Spleen (tissue), 11 donors: ENCODE measurements around the gene SYT14. TPM values are rescaled to one million over a fixed set of nuclear protein-coding genes. Genes with fewer than 3 reads are reported as not detected.

Experiments
- DNase-seq: peaks from one replicate; pipeline ENCODE4 v3.0.0-alpha.2; 2020
- H3K27ac ChIP-seq, 8 donors: fragments of 200-600 bp; sonication (generic) in 7 of 8; 1 replicate in 4 of 8; 2 replicates in 4 of 8; pipeline versions ENCODE4 v1.5.0 to v1.8.0; 2016 to 2021; ENCODE audit warnings: inconsistent platforms in 4 of 8, mild to moderate bottlenecking in 4 of 8, moderate library complexity in 1 of 8
- H3K27me3 ChIP-seq, 7 donors: fragments of 200-600 bp; sonication (generic) in 6 of 7; replicated peaks in 1 of 7; 1 replicate in 4 of 7; 2 replicates in 3 of 7; pipeline versions ENCODE4 v1.5.0 to v1.8.0; 2016 to 2021; ENCODE audit warnings: inconsistent platforms in 3 of 7, mild to moderate bottlenecking in 1 of 7
- H3K36me3 ChIP-seq, 6 donors: fragments of 200-600 bp; sonication (generic) in 5 of 6; 1 replicate in 4 of 6; 2 replicates in 2 of 6; pipeline versions ENCODE4 v1.5.0 to v1.8.0; 2016 to 2021; ENCODE audit warnings: inconsistent platforms in 2 of 6
- H3K4me1 ChIP-seq, 6 donors: fragments of 200-600 bp; sonication (generic) in 5 of 6; 1 replicate in 3 of 6; 2 replicates in 3 of 6; pipeline versions ENCODE4 v1.5.0 to v1.8.0; 2016 to 2021; ENCODE audit warnings: inconsistent platforms in 3 of 6
- H3K4me3 ChIP-seq, 8 donors: fragments of 200-600 bp; sonication (generic) in 7 of 8; 1 replicate in 4 of 8; 2 replicates in 4 of 8; pipeline versions ENCODE4 v1.5.0 to v1.8.0; 2016 to 2021; ENCODE audit warnings: inconsistent platforms in 4 of 8, mild to moderate bottlenecking in 4 of 8, moderate library complexity in 2 of 8
- H3K9me3 ChIP-seq, 8 donors: fragments of 200-600 bp; sonication (generic) in 7 of 8; 1 replicate in 4 of 8; 2 replicates in 4 of 8; pipeline versions ENCODE4 v1.5.0 to v1.8.0; 2016 to 2021; ENCODE audit warnings: inconsistent platforms in 4 of 8
- CTCF ChIP-seq, 11 experiments: fragments of 200-600 bp in 7 of 11; fragments of 450-650 bp in 4 of 11; sonication (generic) in 4 of 11; IDR thresholded peaks in 8 of 11; conservative IDR thresholded peaks in 3 of 11; 1 replicate in 7 of 11; 2 replicates in 4 of 11; pipeline versions ENCODE4 v1.4.0 to v1.8.0; 2016 to 2021; ENCODE audit warnings: antibody characterized with exemption in 11 of 11, inconsistent platforms in 4 of 11, mild to moderate bottlenecking in 1 of 11
- POLR2A ChIP-seq, 3 donors: fragments of 450-650 bp; IDR thresholded peaks; one replicate each; pipeline ENCODE4 v1.5.1; 2017; ENCODE audit warnings: antibody characterized with exemption in 3 of 3, mild to moderate bottlenecking in 1 of 3
- POLR2AphosphoS5 ChIP-seq, 3 donors: sonication (generic); formaldehyde crosslinking; IDR thresholded peaks; one replicate each; pipeline ENCODE4 v1.5.1; 2017; ENCODE audit warnings: antibody characterized with exemption in 3 of 3
- WGBS, 5 donors: extraction: QIAGEN DNeasy Blood & Tissue Kit in 3 of 5; methylation state at CpG; one replicate each; pipeline versions ENCODE4 v1.1.5 to v1.1.7; 2013 to 2018; 5-methylcytosine and 5-hydroxymethylcytosine counted together
- intact Hi-C: fragments of 100-400 bp; cut with DNase I; formaldehyde crosslinking; loops from one replicate; pipeline ENCODE4 v1.15.0; 2023; ENCODE audit warnings: low total_unique reads
- polyA plus RNA-seq, 3 donors: library from polyadenylated mRNA; stranded (reverse); fragments of 200-250 nt; gene quantifications; one replicate each; pipeline ENCODE4 v1.2.1, GENCODE V29; 2013
- total RNA-seq, 7 donors: library from RNA; depleted of rRNA in 3 of 7; stranded (reverse); fragments of >200 nt in 3 of 7; fragmentation: NEBNext Ultra II Directional in 4 of 7; extraction: Animal tissue kit (Norgen Biotek cat#: 25700) in 4 of 7; gene quantifications; one replicate each; pipeline versions ENCODE4 v1.1.0 to v1.2.1, GENCODE V29; 2016 to 2021
- donor health status: healthy with polysubstance abuse.
- donor health status: DM: no; HTN: no; CAD: no; lungs with moderate emphysema.
- donor health status: DM: no; HTN: no; CAD: no.
- donor health status: Bipolar disorder and iron deficiency.
- donor health status: healthy.
- donor health status: DM: no; HTN: no; CAD: no.
- donor health status: DM: yes; HTN: yes; CAD: no.

Gene SYT14
- total and polyA plus RNA-seq, 10 donors = under 0.01 TPM; not detected in 9

GRCh38 chr1:210144736-210145135 lies 206.7 kb downstream of the SYT14 start:
- Histone ChIP-seq H3K9me3 (peaks cover 0 to 5% (median 0%) of the 10 kb centered on the region in 8 donors), H3K4me1 (no peaks in the 10 kb centered on the region), H3K27ac (no peak overlapping the region), H3K36me3 (no peaks in the 10 kb centered on the region), H3K4me3 (no peak overlapping the region), H3K27me3 (peaks cover 0 to 14% (median 0%) of the 10 kb centered on the region in 7 donors)
- intact Hi-C loops = loop anchor here (5.0 kb wide), 1 partner anchor 258 kb away; no protein-coding TSS in a partner anchor
- no peak for DNase-seq
- no peak for TF ChIP-seq CTCF (IDR thresholded peaks at IDR 0.05 in 8 of 11, conservative IDR thresholded peaks at IDR 0.05 in 3 of 11)
- TF ChIP-seq POLR2A (IDR thresholded peaks at IDR 0.05) = no peak
- TF ChIP-seq POLR2AphosphoS5 (IDR thresholded peaks at IDR 0.05) = no peak
- 55 to 92% (median 75%) methylated on average over 3 of the region's 3 CpGs for WGBS, 5 donors

- intact Hi-C loops = no loop called here
- H3K36me3 ChIP-seq = no peaks in the 10 kb centered on the region
- no peaks in the 10 kb centered on the region for H3K4me1 ChIP-seq
- no peak overlapping the region for H3K4me3 ChIP-seq
- DNase-seq = no peak
- H3K27me3 ChIP-seq = no peaks in the 10 kb centered on the region
- WGBS, 5 donors = 57 to 79% (median 72%) methylated on average over 3 of the region's 3 CpGs
- TF ChIP-seq POLR2A (IDR thresholded peaks at IDR 0.05) (no peak), POLR2AphosphoS5 (IDR thresholded peaks at IDR 0.05) (no peak), CTCF (IDR thresholded peaks at IDR 0.05 in 8 of 11, conservative IDR thresholded peaks at IDR 0.05 in 3 of 11) (no peak)
- no peaks in the 10 kb centered on the region for H3K9me3 ChIP-seq
- no peak overlapping the region for H3K27ac ChIP-seq
Measured at GRCh38 chr1:210151052-210151672, 213.1 kb downstream of the SYT14 start.

GRCh38 chr1:210159211-210159610 lies 221.2 kb downstream of the SYT14 start:
- Histone ChIP-seq H3K27me3 (no peaks in the 10 kb centered on the region), H3K9me3 (no peaks in the 10 kb centered on the region), H3K36me3 (no peaks in the 10 kb centered on the region), H3K27ac (no peak overlapping the region), H3K4me3 (no peak overlapping the region), H3K4me1 (no peaks in the 10 kb centered on the region)
- intact Hi-C loops = no loop called here
- WGBS, 5 donors = 54 to 79% (median 65%) methylated on average over 2 of the region's 2 CpGs
- TF ChIP-seq POLR2A (IDR thresholded peaks at IDR 0.05) (no peak), POLR2AphosphoS5 (IDR thresholded peaks at IDR 0.05) (no peak), CTCF (IDR thresholded peaks at IDR 0.05 in 8 of 11, conservative IDR thresholded peaks at IDR 0.05 in 3 of 11) (no peak)
- DNase-seq = no peak

- no peak overlapping the region for H3K4me3 ChIP-seq
- DNase-seq = no peak
- intact Hi-C loops = no loop called here
- H3K27me3 ChIP-seq = peaks cover 0 to 34% (median 4%) of the 10 kb centered on the region in 7 donors
- no peaks in the 10 kb centered on the region for H3K4me1 ChIP-seq
- WGBS, 5 donors = 81 to 86% (median 85%) methylated on average over 7 of the region's 7 CpGs
- H3K9me3 ChIP-seq = no peaks in the 10 kb centered on the region
- TF ChIP-seq POLR2AphosphoS5 (IDR thresholded peaks at IDR 0.05) (no peak), POLR2A (IDR thresholded peaks at IDR 0.05) (no peak), CTCF (IDR thresholded peaks at IDR 0.05 in 8 of 11, conservative IDR thresholded peaks at IDR 0.05 in 3 of 11) (no peak)
- no peaks in the 10 kb centered on the region for H3K36me3 ChIP-seq
- no peak overlapping the region for H3K27ac ChIP-seq
Measured at GRCh38 chr1:210170220-210170619, 232.2 kb downstream of the SYT14 start.
